DND-41 (cell line): ENCODE measurements around the gene ARHGEF7.

Experiments used
- ATAC-seq: fragments of 200-7000 bp; cut with Tn5 transposase; 3 replicates; pipeline ENCODE4 v1.9.1; 2021; ENCODE audit warnings: low read depth; ENCODE audit not compliant: insufficient read depth
- DNase-seq: peaks from one replicate; pipeline ENCODE4 v3.0.0-alpha.2; 2020
- H2AFZ ChIP-seq: 2 replicates; pipeline ENCODE4 v1.6.0; 2012; ENCODE audit warnings: low read depth, low read length
- H3K27ac ChIP-seq: 2 replicates; pipeline ENCODE4 v1.5.1; 2012; ENCODE audit warnings: low read length, inconsistent platforms
- H3K27me3 ChIP-seq: fragments of 200-600 bp; sonication (generic); 2 replicates; pipeline ENCODE4 v1.6.0; 2012; ENCODE audit warnings: low read length, mild to moderate bottlenecking, inconsistent platforms; ENCODE audit not compliant: insufficient read depth, poor library complexity
- H3K36me3 ChIP-seq: 2 replicates; pipeline ENCODE4 v1.5.1; 2012; ENCODE audit warnings: low read length, inconsistent platforms; ENCODE audit not compliant: insufficient read depth
- H3K4me1 ChIP-seq: 2 replicates; pipeline ENCODE4 v1.5.1; 2012; ENCODE audit warnings: mild to moderate bottlenecking, low read length; ENCODE audit not compliant: insufficient read depth
- H3K4me2 ChIP-seq: 2 replicates; pipeline ENCODE4 v1.6.0; 2012; ENCODE audit warnings: mild to moderate bottlenecking, moderate library complexity, low read length, inconsistent platforms; ENCODE audit not compliant: insufficient read depth
- H3K4me3 ChIP-seq, 2 experiments: fragments of 200-600 bp in 1 of 2; shearing (Covaris generic) in 1 of 2; 2 replicates each; pipeline ENCODE4 v1.5.1; 2012 to 2016; ENCODE audit warnings: inconsistent platforms in 2 of 2, low read length in 2 of 2, mild to moderate bottlenecking in 2 of 2, low read depth in 1 of 2, moderate library complexity in 1 of 2
- H3K79me2 ChIP-seq: 2 replicates; pipeline ENCODE4 v1.6.0; 2012; ENCODE audit warnings: low read length, inconsistent platforms; ENCODE audit not compliant: insufficient read depth
- H3K9ac ChIP-seq: 2 replicates; pipeline ENCODE4 v1.6.0; 2012; ENCODE audit warnings: low read depth, mild to moderate bottlenecking, inconsistent platforms, low read length, moderate library complexity
- H3K9me3 ChIP-seq: 2 replicates; pipeline ENCODE4 v1.5.1; 2012; ENCODE audit warnings: low read length, moderate library complexity, mild to moderate bottlenecking, inconsistent platforms; ENCODE audit not compliant: insufficient read depth, severe bottlenecking
- H4K20me1 ChIP-seq: 2 replicates; pipeline ENCODE4 v1.6.0; 2012; ENCODE audit warnings: low read length; ENCODE audit not compliant: insufficient read depth
- EZH2 ChIP-seq: IDR thresholded peaks from 3 replicates; pipeline ENCODE4 v1.6.1; 2012; ENCODE audit warnings: borderline replicate concordance, low read depth, mild to moderate bottlenecking, moderate library complexity, low read length, inconsistent platforms; ENCODE audit not compliant: severe bottlenecking
- TF ChIP-seq, protein P1 (sequence below): IDR thresholded peaks from 2 replicates; pipeline ENCODE4 v1.5.1; 2012; ENCODE audit warnings: borderline replicate concordance, low read length, moderate library complexity, mild to moderate bottlenecking; ENCODE audit not compliant: poor library complexity, severe bottlenecking; ENCODE audit errors: extremely low read depth

Gene ARHGEF7

DNA sequence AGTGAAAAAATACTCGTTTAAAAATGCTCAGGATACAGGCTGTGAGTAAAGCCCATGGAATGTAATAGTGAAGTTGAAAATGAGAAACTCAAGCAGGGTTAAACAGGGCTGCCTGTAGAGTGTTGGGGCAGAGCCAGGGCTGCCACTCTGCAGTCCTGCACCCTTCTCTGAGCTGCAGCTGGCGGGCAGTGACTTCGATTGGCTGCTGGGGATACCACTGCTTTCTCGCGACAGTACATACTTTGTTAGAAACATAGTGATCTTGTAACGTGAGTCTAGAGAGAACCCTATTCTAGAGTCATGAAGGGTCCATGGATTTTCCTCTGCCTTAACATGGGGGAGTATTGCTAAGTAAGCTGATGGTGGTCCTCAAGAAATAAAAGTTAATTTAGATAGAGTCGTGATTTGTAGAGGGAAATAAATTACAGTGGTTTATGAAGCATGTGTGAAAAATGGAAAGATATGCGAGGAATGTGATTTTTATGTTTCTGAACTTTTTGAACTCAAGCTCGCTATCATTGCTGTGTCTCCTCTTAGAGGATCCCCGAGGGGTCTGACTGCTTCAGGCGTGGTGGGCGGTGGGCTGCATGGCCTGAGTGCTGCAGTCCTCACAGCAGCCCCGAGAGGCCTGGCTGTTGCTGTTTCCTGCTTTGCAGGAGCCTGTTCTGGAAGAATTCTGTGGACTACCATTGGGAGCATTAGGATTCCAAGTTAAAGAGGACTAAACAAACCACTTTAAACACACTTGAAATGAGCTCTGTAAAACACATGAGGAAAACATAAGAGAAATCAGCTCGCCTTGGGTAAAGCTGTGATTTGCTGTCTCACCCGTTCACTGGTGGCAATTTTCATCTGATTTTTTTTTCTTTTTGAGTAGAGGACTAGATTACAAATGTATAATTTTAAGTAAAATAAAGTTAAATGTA is 95.7 kb downstream of the ARHGEF7 start:
- Histone ChIP-seq H3K27me3 (no peaks in the 10 kb centered on the region), H3K27ac (no peak overlapping the region), H3K9ac (no peak overlapping the region), H4K20me1 (peaks cover 93% of the 10 kb centered on the region), H3K4me3 (no peak overlapping the region), H2AFZ (no peak overlapping the region), H3K4me2 (no peak overlapping the region), H3K9me3 (no peaks in the 10 kb centered on the region), H3K79me2 (peaks cover 98% of the 10 kb centered on the region), H3K4me1 (peaks cover 27% of the 10 kb centered on the region), H3K36me3 (peaks cover 84% of the 10 kb centered on the region)
- TF ChIP-seq, protein P1, sequence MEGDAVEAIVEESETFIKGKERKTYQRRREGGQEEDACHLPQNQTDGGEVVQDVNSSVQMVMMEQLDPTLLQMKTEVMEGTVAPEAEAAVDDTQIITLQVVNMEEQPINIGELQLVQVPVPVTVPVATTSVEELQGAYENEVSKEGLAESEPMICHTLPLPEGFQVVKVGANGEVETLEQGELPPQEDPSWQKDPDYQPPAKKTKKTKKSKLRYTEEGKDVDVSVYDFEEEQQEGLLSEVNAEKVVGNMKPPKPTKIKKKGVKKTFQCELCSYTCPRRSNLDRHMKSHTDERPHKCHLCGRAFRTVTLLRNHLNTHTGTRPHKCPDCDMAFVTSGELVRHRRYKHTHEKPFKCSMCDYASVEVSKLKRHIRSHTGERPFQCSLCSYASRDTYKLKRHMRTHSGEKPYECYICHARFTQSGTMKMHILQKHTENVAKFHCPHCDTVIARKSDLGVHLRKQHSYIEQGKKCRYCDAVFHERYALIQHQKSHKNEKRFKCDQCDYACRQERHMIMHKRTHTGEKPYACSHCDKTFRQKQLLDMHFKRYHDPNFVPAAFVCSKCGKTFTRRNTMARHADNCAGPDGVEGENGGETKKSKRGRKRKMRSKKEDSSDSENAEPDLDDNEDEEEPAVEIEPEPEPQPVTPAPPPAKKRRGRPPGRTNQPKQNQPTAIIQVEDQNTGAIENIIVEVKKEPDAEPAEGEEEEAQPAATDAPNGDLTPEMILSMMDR, result no peak
- TF ChIP-seq EZH2, result no peak
- ATAC-seq (0 out of 3 replicates have a peak, but pooled peaks have one; percentile 25), DNase-seq (no peak)

DNA sequence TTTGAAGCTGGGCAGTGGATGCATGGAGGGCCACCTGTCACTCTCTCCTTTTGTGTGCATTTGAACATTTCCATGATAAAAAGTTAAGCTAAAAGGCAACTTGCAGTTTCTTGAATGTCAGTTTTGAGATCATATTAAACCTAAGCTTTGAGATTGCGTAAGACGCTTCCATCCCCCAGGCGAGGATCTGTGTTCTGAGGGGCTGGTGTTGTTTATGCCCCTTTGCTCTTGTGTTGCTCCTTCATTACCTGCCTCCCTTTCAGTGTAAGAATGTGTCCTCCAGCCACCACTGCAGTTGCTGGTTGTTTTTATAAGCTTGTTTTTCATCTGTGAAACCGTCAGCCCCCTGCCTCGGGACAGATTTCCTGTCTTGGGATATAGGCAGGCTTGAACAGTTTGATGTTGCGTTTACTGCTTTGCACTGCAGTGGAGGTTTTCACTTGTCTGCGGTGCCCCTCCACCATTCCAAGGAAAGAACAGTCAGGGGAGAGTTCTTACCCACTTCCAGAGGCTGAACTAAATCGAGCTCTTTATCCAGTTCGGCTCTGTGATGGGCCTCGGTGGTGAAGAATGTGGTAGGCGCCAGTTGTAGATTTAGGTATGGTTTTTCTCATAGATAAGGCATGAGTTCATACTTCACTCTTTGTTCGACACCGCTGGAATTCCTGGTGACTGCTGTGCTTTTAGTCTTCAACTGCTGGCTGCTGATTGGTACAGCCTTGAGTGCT is 96.8 kb downstream of the ARHGEF7 start:
- Histone ChIP-seq H3K27me3 (no peaks in the 10 kb centered on the region), H3K4me1 (peaks cover 37% of the 10 kb centered on the region), H4K20me1 (peaks cover 96% of the 10 kb centered on the region), H2AFZ (no peak overlapping the region), H3K9me3 (no peaks in the 10 kb centered on the region), H3K9ac (no peak overlapping the region), H3K36me3 (peaks cover 86% of the 10 kb centered on the region), H3K79me2 (peaks cover 100% of the 10 kb centered on the region), H3K27ac (no peak overlapping the region), H3K4me3 (no peak overlapping the region), H3K4me2 (no peak overlapping the region)
- no peak for ATAC-seq
- TF ChIP-seq, protein P1, result no peak
- no peak for TF ChIP-seq EZH2
- no peak for DNase-seq

- H3K79me2 ChIP-seq, result peaks cover 100% of the 10 kb centered on the region
- peaks cover 96% of the 10 kb centered on the region for H4K20me1 ChIP-seq
- no peak overlapping the region for H2AFZ ChIP-seq
- no peak overlapping the region for H3K4me3 ChIP-seq
- ATAC-seq (no peak), DNase-seq (no peak)
- H3K9me3 ChIP-seq, result no peaks in the 10 kb centered on the region
- H3K27me3 ChIP-seq, result no peaks in the 10 kb centered on the region
- no peak overlapping the region for H3K9ac ChIP-seq
- H3K36me3 ChIP-seq, result peaks cover 86% of the 10 kb centered on the region
- peaks cover 37% of the 10 kb centered on the region for H3K4me1 ChIP-seq
- H3K27ac ChIP-seq, result peak overlapping the region; percentile 18; the same call in 1 of the 2 replicates
- H3K4me2 ChIP-seq, result no peak overlapping the region
- no peak for TF ChIP-seq EZH2
- TF ChIP-seq, protein P1, result no peak
These were observed 97.4 kb downstream of the ARHGEF7 start for GRCh38 chr13:111212517-111212873.
